ENCODE measurements around the gene PPM1N.

- no peak for TF ChIP-seq CTCF (IDR thresholded peaks at IDR 0.05 in 2 of 3, conservative IDR thresholded peaks at IDR 0.05 in 1 of 3; ENCODE audit: borderline replicate concordance in 1 of 3, insufficient read depth in 1 of 3, low read depth in 2 of 3, low read length in 2 of 3)
- TF ChIP-seq POLR2A (IDR thresholded peaks at IDR 0.05; ENCODE audit: borderline replicate concordance, extremely low read depth, insufficient read depth, insufficient read length) = no peak
- TF ChIP-seq EZH2phosphoT487 (IDR thresholded peaks at IDR 0.05; ENCODE audit: borderline replicate concordance) = no peak
- no peak for TF ChIP-seq MAX (IDR thresholded peaks at IDR 0.05)
- TF ChIP-seq CEBPB (IDR thresholded peaks at IDR 0.05; ENCODE audit: low read depth) = no peak
- TF ChIP-seq REST (IDR thresholded peaks at IDR 0.05; ENCODE audit: low read depth) = no peak
- no peak for TF ChIP-seq EZH2 (IDR thresholded peaks at IDR 0.05)
- TF ChIP-seq EGR1 (IDR thresholded peaks at IDR 0.05; ENCODE audit: low read depth) = no peak
- no peak for TF ChIP-seq SRF (IDR thresholded peaks at IDR 0.05; ENCODE audit: low read depth)
- TF ChIP-seq FOSL1 (IDR thresholded peaks at IDR 0.05; ENCODE audit: low read depth) = no peak
- no peak for TF ChIP-seq POLR2AphosphoS5 (IDR thresholded peaks at IDR 0.05; ENCODE audit: low read depth, low read length)
- no peak for TF ChIP-seq SP1 (IDR thresholded peaks at IDR 0.05; ENCODE audit: low read depth)
- TF ChIP-seq SIN3A (IDR thresholded peaks at IDR 0.05; ENCODE audit: low read depth) = no peak
- no peak for TF ChIP-seq JUND (IDR thresholded peaks at IDR 0.05)
Observed at GRCh38 chr19:45539459-45539858, 41.2 kb downstream of the PPM1N start.
